ENCODE data around the gene AHNAK.

The AHNAK gene

DNA sequence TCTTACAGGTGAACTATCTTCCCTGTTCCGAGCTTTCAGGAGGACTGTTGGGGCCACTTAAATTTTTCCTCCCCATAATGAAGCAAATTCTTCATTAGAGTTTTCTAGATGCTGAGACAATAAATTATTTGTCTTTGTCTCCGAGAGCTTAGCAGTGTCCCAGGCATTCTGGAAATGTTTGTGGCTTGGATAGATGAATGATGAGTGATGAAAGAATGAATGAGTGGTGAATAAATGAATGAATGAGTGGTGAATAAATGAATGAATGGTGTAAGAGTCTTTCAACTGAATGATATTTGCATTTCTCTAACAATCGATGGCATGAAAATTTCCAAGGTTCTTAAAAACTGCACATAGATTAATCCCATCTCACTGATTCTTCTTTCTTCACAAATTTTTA, 52.8 kb downstream of the AHNAK start:
- DNase-seq: no peak

DNA sequence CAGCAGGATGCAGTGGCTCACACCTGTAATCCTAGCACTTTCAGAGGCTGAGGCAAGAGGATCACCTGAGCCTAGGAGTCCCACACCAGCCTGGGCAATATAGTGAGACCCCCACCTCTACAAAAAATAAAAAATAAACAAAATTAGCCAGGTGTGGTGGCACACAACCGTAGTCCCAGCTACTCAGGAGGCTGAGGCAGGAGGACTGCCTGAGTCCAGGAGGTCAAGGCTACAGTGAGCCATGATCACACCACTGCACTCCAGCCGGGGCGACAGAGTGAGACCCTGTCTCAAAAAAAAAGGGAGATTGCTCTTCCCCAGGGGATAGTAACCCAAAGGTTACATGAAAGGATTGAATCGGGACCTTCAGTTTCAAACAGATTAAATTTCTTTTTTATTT, 54.0 kb downstream of the AHNAK start:
- no peak for DNase-seq

DNA sequence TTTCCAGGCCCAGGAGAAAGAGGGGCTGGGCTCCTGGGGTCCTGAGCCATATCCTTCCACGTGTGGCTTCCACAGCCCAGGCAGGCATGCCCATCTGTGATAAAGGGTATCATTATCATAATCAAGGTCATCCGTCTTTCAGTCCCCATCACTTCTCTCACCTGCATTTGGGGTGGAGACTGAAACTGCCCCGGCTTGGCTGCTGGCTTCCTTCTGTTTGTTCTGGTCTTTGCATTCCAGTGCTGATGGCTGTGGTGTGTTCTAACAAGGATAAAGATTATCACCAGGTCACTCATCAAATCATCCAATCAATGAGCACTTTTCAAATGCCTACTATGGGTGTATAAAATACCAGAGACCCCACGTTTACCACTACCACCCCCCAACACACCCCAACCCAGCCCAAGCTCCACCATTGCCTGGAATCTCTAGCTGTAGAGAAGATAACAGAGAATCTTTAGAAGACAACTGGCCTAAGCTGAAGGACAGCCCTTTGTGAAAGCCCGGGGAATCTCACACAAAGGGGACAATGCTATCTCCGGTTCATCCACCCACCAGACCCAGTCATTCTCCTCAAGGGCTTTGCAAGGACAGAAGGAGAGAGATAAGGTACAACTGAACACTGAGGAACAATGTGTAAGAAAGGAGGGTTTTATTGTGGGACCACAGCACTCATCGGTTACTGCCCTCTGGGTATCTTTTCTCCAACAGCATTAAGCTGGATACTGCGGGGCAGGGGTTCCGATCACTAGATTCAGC, 54.9 kb downstream of the AHNAK start:
- no peak for DNase-seq

DNA sequence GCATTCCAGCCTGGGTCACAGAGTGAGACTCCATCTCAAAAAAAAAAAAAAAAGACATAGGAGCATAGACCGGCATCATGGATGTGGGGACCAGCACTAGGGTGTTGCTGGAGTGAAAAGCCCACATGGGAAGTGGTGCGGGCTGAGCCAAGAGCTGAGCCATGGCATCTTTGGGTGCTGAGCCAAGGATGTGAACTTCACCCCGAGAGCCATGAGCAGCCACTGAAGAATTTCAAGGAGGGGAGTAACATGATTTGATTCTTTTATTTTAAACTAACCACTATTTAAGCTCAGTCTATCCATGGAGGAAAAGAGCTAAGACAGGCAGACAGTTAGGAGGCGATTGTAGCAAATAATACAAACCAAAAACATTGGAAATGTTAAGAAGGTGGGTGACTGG, 57.4 kb downstream of the AHNAK start:
- DNase-seq: peak; percentile 23

DNA sequence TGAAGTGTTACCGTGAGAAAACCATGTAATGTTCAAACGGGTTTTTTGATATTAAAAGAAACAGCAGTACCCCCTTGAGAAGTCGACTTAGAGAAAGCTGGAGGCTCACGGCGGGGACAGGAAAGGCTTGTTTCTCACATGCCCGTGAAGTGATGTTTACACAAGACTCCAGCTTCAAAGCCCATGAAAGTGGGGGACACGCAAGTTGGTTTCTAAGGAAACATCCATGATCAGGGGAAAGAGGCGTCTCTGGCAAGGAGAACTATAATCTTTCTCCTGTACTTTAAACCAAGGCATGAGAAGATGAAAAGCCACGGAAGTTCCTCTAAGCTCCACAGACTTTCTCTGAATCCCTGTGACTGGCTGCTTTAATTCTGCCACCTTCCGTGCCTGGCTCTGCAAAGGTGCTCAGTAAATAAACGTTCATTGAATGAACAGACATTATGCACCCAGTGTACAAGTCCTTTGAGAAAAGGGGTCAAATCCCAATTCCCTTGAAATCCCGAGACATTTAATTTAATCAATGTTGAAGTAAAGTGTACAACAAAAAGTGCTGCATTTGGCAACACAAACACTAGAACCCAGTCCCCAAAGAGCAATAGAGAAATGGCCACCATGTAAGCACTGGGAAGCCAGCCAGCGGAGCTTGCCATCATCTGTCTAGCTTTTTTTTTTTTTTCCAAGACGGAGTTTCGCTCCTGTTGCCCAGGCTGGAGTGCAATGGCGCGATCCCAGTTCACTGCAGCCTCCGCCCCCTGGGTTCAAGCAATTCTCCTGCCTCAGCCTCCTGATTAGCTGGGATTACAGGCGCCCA, 58.7 kb downstream of the AHNAK start:
- no peak for DNase-seq

DNA sequence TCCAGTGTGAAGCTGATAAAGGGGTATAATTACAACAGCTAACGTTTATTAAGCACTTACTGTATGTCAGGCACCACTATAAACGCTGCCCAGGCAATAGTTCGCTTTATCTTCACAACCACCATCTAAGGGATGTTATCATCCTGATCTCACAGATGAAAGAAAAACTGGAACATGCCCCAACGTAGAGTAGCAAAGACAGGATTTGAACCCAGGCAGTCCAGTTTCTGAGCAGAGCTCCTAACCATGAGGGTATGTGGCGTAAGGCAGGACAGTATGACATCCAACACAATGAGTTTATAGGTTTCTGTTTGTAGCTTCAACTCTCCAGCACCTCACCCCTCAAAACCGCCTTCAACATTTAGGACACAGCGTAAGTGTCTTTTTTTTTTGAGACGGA, 59.5 kb downstream of the AHNAK start:
- no peak for DNase-seq

DNA sequence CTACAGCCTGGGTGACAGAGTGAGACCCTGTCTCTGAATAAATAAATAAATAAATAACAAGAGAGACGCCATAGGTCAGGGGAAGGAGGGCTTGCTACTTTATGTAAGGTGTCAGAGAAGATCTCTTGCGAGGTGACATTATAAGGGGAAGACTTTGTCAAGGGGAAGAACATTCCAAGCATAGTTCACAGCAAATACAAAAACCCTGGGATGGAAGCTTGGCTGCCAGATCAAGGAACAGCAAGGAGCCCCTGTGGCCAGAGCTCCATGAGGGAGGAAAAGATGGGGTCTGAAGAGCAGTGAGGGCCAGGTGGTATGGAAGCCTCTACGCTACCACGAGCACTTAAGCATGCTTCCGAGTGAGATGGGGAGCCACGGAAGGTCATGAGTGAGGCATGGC, 62.3 kb downstream of the AHNAK start:
- no peak for DNase-seq

DNA sequence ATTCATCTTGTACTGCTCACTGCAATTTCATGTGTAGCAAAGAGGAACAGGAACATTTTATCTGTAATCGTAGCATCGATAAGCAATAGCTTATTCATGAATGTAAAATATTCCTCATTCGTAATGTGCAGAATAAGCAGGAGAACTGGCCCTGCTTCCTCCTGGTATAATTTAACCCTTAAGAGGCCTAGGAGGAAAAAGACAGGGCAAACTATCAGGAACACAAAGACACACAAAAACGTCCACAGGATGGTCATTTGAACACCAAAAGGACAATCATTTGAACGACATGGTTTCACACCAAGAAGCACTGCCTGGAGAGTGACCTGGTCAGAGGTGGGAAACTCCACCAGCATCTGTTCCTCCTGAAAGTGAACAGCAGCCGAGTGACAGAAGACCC, 63.9 kb downstream of the AHNAK start:
- DNase-seq: no peak

DNA sequence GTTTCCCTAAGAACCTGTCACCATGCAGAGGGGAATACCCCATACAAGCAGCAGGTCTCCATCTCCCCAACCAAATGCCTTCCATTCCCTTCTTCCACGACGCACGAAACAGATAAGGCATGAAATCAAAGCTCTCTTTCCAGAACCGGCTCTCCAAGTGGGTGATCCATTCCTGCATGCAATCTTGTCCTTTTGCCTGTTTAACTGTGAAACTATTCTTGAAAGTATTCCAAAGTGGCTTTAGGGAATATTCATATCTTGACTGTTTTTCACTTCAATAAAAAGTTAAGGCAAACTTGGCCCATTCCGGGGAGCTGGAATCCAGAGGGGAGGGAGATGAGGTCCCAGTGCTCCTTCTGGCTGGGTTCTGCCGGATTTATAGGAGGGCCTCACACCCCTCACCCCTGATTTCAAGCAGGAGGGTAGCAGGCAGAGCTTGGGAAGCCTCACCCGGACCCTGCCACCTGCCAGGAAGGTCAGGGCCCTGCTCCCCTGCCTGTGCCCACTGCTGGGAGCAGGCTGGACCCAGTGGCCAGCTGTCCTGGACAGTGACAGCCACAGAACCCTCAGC, 66.9 kb downstream of the AHNAK start:
- no peak for DNase-seq

DNA sequence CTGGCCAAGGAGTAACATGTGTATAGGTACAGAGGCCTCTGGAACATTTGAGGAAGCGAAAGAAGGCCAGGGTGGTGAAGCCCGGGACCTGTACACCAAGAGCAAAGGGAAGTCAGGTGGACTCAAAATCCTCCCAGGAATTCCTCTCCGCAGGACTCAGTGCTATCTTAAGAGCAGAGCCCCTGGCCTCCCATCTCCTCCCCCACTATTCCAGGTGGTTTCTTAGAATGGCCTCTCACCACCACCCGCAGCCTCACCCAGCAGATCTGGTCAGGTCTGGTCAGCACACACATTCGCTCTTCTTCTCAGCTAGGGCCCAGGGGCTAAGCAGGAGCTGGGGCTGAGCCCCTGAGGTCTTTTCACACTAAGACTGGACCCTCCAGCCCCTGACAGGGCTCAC, 68.7 kb downstream of the AHNAK start:
- no peak for DNase-seq

DNA sequence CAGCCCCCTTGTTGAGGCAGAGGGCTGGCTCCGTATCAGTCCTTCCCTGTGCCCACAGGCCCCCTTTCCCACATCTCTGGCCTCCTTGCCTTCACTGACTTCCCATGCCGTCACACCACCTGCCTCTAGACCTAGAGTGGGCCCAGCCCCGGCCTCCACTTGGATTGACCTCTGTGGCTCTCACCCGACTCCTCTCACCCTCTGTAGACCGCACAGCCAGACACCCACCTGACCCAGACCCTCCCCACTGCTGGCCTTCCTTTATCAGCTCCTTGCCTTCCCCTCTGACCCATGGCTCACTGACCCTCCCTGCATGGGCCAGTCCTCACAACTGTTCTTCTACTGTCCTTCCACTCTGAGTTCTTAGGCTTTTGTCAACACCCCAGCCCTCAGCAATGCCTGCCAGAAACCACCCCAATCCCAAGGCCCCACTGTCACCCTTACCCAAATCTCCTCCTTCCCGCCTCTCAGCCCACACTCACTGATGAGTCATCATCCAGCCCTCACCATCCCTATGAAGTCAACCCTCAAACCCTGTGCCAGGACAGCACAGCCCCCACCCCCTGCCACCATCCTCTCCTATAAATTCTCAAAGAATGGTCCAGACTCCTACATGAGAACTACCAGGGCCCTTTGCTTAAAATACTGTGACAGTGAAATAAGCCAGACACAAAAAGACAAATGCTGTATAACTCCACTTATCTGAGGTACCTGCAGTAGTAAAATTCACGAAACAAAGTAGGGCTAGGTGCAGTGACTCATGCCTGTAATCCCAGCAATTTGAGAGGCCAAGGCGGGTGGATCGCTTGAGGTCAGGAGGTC, 74.3 kb downstream of the AHNAK start:
- DNase-seq: peak; percentile 61

DNA sequence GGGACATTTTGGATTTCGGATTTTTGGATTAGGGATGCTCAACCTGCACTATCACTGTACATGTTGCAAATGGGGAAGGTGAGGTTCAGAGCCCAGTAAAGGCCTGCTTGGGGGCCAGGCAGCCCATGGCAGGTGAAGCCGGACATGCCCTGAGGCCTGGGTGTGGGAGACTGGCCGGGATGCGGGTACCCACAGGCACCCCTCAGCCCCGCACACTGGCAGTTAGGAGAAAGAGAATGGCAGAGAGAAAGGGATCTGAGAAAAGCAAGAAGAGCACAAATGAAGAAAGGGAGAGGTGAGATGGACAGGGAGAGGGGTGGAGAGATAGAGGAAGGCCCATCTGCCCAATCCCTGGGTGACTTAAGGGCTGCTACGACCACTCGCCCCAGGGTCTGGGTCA, 75.0 kb downstream of the AHNAK start:
- DNase-seq: no peak

DNA sequence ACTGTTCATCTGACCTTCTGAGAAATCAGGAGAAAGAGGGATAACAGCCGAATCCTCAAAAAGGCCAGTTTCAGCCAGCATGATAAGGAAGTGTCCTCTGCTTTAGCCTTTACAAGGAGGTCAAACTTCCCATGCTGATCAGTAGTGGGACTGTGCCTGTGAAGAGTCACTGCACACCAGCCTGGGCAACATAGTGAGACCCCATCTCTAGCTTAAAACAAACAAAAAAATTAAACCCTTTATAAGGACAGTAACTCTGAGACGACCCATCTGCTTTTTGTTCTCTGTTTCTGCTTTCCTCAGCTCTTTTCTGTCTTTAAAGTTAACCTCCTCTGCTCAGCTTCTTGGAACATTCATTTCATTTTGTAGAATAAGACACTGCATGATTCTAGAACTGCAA, 78.0 kb downstream of the AHNAK start:
- no peak for DNase-seq

DNA sequence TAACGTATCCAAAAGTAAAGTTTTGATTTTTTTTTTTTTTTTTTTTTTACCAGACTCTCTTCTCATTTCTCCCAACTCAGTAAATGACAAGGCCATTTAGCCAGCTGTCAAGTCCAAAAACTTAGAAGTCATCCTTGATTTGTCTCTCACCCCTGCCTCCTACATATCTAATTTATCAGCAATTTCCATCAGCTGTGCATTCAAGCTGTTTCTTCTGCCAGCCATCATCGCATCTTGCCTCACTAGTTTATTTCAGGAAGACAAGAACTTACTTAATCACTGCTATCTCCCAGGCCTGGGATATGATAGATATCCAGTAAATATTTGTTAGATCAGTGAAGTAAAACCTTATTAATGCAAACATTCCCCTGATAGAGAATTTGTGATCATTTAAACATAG, 80.2 kb downstream of the AHNAK start:
- no peak for DNase-seq

DNA sequence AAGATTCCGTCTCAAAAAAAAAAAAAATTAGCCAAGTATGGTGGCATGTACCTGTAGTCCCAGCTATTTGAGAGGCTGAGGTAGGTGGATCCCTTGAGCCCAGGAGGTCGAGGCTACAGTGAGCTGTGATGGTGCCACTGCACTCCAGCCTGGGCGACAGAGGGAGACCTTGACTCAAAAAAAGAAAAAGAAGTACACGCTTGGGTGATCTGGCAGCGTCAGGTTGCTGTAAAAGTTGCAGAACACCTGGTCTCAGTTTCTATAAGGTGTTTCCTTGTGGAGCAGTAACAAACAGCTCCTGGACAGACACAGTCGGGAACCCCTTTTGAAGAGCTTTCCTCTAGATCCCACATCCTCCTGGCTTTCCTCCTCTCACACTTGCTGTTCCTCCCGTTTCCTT, 82.0 kb downstream of the AHNAK start:
- no peak for DNase-seq

DNA sequence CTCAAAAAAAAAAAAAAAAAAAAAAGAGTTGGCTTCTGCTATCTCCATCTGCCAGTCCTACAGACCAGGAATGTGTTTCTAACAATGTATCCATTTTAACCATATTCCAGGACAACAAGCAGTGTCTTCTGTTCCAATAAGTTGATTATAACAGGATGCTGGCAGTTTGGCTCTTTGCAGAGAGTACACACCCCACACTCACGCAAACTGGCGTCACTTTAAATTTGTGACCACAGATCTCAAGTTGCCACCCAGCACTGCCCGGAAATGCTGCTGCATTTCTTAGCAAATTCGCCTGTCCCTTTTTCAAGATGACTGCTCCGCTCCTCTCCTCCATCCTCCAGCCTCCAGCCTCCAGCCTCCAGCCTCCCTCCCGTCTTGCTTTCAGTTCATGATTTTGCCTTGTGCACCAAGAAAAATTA, 83.5 kb downstream of the AHNAK start:
- DNase-seq: no peak

DNA sequence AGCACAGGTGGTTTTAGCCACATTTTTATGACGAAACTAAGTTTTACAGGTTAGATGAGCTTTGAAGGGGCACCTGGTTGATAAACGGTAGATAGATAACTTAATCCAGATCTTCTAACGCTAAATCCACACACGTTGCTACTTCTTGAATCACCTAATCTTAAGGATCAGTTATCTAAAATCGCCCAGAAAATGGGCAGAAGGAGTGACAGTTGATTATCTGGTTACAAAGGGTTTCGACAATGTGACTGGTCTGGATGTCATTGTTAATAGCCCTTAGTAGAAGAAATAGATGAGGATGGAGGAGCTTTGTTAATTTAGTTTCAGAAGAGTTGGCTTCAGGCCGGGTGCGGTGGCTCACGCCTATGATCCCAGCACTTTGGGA, 84.1 kb downstream of the AHNAK start:
- DNase-seq: no peak

DNA sequence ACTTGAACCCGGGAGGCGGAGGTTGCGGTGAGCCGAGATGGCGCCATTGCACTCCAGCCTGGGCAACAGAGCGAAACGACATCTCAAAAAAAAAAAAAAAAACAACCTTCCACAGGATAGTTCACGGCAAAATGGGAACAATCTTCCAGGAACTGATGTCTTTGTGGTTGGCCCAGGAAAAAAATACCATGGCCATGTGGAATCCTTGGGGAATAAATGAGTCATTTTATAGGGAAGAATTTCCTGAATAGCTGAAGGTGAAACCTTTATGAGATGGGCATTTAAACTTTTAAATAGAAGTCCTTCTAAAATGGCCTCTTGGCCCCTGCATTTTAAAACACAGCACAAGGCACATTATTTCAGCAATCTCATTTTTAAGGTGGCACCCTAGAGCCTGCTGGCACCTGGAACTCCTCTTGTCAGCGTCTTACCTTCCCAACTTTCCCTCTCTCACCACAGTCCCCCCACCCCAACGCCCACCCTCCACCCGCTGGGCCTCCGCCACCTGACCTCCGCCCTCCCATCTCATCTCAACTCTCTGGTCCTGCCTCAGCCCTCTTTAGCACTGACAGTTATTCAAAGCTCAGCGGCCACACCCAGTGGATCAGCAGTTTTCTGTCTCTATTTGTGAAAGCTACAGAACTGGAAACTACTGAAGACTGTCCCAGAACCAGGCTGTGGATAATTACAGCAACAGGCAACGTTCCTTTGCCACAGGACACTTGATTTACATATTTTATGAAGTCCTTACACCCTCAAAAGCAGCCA, 84.7 kb downstream of the AHNAK start:
- DNase-seq: peak; percentile 35

DNA sequence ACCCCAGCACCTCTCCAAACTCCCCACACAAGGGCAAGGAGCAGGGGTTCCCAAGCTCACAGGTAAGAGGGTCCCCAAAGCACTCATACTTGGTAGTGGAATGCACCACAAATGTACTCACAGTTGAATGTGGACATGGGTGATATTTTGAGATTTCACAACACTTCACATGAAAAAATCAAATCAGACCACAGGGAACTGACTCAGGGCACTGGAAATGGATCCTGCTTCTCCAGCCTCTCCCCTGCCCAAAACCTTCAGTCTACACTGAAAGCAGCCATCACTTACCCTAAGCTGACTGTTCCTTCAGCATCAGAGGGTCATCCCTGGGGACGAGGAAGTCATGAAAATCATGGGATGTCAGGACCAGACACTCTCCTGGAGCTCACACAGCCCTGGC, 87.5 kb downstream of the AHNAK start:
- no peak for DNase-seq

DNA sequence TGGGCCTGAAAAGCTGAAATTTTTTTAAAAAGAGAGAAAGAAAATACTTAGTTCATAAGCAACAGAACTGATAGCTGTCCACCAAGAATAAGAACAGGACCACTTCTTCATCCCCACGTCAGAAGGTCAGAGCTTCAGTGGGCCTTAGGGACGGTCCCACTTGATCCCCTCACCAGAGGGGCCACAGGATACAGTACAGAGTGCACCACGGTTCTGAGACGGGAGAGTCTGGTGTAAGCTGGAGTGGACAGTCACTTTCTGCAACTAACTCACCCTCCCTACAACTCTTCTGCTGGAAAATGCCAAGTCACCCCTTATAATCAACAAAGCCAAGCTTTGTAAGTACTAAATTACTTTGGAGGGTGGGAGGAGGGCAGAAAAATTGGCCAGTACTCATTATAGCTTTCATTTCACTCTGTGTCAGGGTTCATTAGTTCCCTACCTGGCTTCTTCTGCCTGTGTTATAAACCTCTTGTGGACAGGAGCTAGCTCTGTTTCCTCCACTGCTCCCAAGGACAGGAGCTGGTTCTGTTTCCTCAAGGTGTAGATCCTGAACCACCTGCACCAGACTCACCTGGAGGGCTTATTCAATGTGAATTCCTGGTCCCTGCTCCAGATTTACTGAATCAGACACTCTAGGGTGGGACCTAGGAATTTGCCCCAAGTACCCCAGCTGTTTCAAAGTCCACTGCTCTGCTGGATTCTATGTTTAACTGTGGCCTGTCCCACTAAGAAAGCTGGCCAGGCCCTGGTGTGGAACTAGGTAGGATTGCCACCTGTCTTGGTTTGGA, 88.2 kb downstream of the AHNAK start:
- DNase-seq: no peak

DNA sequence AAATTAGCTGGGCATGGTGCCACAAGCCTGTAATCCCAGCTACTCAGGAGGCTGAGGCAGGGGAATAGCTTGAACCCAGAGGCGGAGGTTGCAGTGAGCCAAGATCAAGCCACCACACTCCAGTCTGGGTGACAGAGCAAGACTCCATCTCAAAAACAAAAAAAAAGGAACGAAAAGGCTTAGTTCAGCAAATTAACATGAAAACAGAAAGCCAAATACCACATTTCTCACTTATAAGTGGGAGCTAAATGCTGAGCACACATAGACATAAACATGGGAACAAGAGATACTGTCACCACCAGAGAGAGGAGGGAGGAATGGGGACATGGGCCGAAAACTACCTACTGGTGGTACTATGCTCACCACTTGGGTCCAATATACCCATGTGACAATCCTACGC, 89.1 kb downstream of the AHNAK start:
- DNase-seq: no peak

DNA sequence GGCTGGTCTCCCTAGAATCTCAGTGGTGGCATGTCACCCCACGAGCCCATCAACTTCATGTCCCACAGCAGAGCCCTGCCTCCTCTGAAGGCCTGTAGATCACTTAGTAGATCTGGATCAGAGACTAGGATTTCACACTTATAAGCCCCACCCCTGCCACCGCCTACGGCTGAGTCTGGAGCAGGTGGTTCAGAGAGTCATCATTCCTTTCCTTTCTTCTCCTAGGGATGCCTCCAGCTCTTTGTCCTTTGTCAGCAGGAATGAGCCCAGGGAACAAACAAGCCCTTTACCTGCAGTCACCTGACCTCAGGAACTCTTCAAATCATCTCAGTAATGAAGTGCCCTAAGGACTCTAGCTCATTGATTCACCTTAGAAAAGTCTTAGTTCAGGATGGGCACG, 90.0 kb downstream of the AHNAK start:
- DNase-seq: no peak

Measured in HCEC 1CT (cell line).